GM18868 (cell line): ENCODE measurements around the gene ADAP1.
"Not testable (repeated sequence)": the region's sequence is repeated elsewhere in the genome, so short reads cannot be mapped to it uniquely, and the experiment has no call there.

Experiments
- ATAC-seq: cut with Tn5 transposase; IDR thresholded peaks from one replicate; pipeline ENCODE4 v1.9.1; 2021; ENCODE audit warnings: mild to moderate bottlenecking, moderate library complexity; ENCODE audit not compliant: unreplicated experiment

The ADAP1 gene

GRCh38 chr7:960972-961371, 6.5 kb upstream of the ADAP1 start:
- ATAC-seq, result not testable (repeated sequence)

GRCh38 chr7:960269-960871, 5.9 kb upstream of the ADAP1 start:
- no peak for ATAC-seq

GRCh38 chr7:959740-960139, 5.3 kb upstream of the ADAP1 start:
- ATAC-seq, result not testable (repeated sequence)

- no peak for ATAC-seq
Observed at GRCh38 chr7:959271-959670, 4.8 kb upstream of the ADAP1 start.

- no peak for ATAC-seq
Observed at GRCh38 chr7:958221-959200, 4.0 kb upstream of the ADAP1 start.

- no peak for ATAC-seq
Observed at GRCh38 chr7:957418-958220, 3.1 kb upstream of the ADAP1 start.

GRCh38 chr7:956031-956430, 1.6 kb upstream of the ADAP1 start:
- ATAC-seq, result no peak

- ATAC-seq, result no peak
Observed at GRCh38 chr7:953547-954327, 743 bp downstream of the ADAP1 start.

GRCh38 chr7:952548-953441, 1.7 kb downstream of the ADAP1 start:
- ATAC-seq, result no peak

GRCh38 chr7:951881-952547, 2.5 kb downstream of the ADAP1 start:
- no peak for ATAC-seq

GRCh38 chr7:949021-949934, 5.2 kb downstream of the ADAP1 start:
- peak; percentile 7 for ATAC-seq

- ATAC-seq, result no peak
Observed at GRCh38 chr7:947391-948210, 6.9 kb downstream of the ADAP1 start.

GRCh38 chr7:946256-946996, 8.1 kb downstream of the ADAP1 start:
- no peak for ATAC-seq

GRCh38 chr7:945556-946255, 8.8 kb downstream of the ADAP1 start:
- no peak for ATAC-seq

GRCh38 chr7:945147-945555, 9.3 kb downstream of the ADAP1 start:
- ATAC-seq, result no peak

GRCh38 chr7:944744-945143, 9.7 kb downstream of the ADAP1 start:
- ATAC-seq, result no peak
